Hepatic stellate cell (primary cell): Measurements from ENCODE around the gene SPRR1B.
"Not testable (repeated sequence)": the region's sequence is repeated elsewhere in the genome, so short reads cannot be mapped to it uniquely, and the experiment has no call there.

Source experiments
- DNase-seq: peaks from one replicate; pipeline ENCODE4 v3.0.0; 2011; ENCODE audit warnings: low spot score

Gene SPRR1B

GRCh38 chr1:153040950-153041631 lies 10.1 kb downstream of the SPRR1B start, which contains the start of gene SPRR2D:
Gene SPRR2D, minus strand, starts transcription at chr1:153041120. Its CDS starts 774 bp downstream, at chr1:153040346.
- DNase-seq: no peak

GRCh38 chr1:153049211-153049610 lies 18.2 kb downstream of the SPRR1B start:
- no peak for DNase-seq

GRCh38 chr1:153056111-153056510 lies 25.1 kb downstream of the SPRR1B start:
- not testable (repeated sequence) for DNase-seq

- DNase-seq: no peak
Observed at GRCh38 chr1:153057375-153057774, 26.4 kb downstream of the SPRR1B start, which contains the start of gene SPRR2A. Gene SPRR2A, minus strand, starts transcription at chr1:153057512. Its CDS starts 777 bp downstream, at chr1:153056735.

- no peak for DNase-seq
Observed at GRCh38 chr1:153058154-153058553, 27.2 kb downstream of the SPRR1B start.

- no peak for DNase-seq
Observed at GRCh38 chr1:153058826-153059784, 28.1 kb downstream of the SPRR1B start.

GRCh38 chr1:153070243-153070642 lies 39.2 kb downstream of the SPRR1B start:
- no peak for DNase-seq

- no peak for DNase-seq
Observed at GRCh38 chr1:153071511-153071910, 40.5 kb downstream of the SPRR1B start, which contains the start of gene SPRR2B. Gene SPRR2B, minus strand, starts transcription at chr1:153071611. Its CDS starts 772 bp downstream, at chr1:153070839.

- DNase-seq: no peak
Observed at GRCh38 chr1:153072806-153073726, 42.1 kb downstream of the SPRR1B start.

GRCh38 chr1:153081736-153082135 lies 50.7 kb downstream of the SPRR1B start:
- no peak for DNase-seq
